Panc1 (cell line): ENCODE measurements around the gene HHAT.

Experiments used
- SIN3A ChIP-seq: IDR thresholded peaks from 2 replicates; pipeline ENCODE4 v1.6.1; 2012; ENCODE audit warnings: low read depth, mild to moderate bottlenecking, low read length, moderate library complexity, borderline replicate concordance; ENCODE audit not compliant: insufficient read depth
- TCF7L2 ChIP-seq: IDR thresholded peaks from 2 replicates; pipeline ENCODE4 v1.6.1; 2011; ENCODE audit warnings: mild to moderate bottlenecking, low read depth, low read length, inconsistent platforms
- TF ChIP-seq, protein P1 (sequence below): fragments of 450-650 bp; IDR thresholded peaks from 2 replicates; pipeline ENCODE4 v1.5.1; 2017; ENCODE audit warnings: mild to moderate bottlenecking
- TF ChIP-seq, protein P2 (sequence below), 2 experiments: IDR thresholded peaks; 2 replicates each; pipeline ENCODE4 v1.6.1; 2011 to 2012; ENCODE audit warnings: low read depth in 2 of 2, control low read depth in 1 of 2, low read length in 1 of 2, mild to moderate bottlenecking in 1 of 2, moderate library complexity in 1 of 2; ENCODE audit not compliant: insufficient read depth in 1 of 2

DNA sequence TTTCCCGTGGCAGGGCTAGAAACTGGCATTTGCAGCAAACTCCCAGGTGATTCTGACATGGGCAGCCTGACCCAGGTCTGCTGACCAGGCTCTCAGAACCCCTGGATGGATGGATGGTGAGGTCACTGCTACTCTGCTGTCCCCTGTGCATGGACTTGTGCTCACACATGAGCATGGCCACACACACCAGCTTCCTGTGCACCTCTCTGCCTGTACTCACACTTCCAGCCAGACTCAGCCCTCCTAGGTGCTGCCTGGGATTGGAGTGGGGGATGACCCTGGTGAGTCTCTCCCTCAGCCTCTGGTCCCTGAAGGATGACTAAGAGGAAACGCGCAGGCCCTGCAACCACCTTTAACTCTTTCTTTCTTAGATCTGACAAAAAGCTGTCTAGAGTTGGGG is 361.1 kb downstream of the HHAT start:
- TF ChIP-seq, protein P1, sequence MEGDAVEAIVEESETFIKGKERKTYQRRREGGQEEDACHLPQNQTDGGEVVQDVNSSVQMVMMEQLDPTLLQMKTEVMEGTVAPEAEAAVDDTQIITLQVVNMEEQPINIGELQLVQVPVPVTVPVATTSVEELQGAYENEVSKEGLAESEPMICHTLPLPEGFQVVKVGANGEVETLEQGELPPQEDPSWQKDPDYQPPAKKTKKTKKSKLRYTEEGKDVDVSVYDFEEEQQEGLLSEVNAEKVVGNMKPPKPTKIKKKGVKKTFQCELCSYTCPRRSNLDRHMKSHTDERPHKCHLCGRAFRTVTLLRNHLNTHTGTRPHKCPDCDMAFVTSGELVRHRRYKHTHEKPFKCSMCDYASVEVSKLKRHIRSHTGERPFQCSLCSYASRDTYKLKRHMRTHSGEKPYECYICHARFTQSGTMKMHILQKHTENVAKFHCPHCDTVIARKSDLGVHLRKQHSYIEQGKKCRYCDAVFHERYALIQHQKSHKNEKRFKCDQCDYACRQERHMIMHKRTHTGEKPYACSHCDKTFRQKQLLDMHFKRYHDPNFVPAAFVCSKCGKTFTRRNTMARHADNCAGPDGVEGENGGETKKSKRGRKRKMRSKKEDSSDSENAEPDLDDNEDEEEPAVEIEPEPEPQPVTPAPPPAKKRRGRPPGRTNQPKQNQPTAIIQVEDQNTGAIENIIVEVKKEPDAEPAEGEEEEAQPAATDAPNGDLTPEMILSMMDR, result no peak
- no peak for TF ChIP-seq SIN3A
- no peak for TF ChIP-seq TCF7L2
- TF ChIP-seq, protein P2, sequence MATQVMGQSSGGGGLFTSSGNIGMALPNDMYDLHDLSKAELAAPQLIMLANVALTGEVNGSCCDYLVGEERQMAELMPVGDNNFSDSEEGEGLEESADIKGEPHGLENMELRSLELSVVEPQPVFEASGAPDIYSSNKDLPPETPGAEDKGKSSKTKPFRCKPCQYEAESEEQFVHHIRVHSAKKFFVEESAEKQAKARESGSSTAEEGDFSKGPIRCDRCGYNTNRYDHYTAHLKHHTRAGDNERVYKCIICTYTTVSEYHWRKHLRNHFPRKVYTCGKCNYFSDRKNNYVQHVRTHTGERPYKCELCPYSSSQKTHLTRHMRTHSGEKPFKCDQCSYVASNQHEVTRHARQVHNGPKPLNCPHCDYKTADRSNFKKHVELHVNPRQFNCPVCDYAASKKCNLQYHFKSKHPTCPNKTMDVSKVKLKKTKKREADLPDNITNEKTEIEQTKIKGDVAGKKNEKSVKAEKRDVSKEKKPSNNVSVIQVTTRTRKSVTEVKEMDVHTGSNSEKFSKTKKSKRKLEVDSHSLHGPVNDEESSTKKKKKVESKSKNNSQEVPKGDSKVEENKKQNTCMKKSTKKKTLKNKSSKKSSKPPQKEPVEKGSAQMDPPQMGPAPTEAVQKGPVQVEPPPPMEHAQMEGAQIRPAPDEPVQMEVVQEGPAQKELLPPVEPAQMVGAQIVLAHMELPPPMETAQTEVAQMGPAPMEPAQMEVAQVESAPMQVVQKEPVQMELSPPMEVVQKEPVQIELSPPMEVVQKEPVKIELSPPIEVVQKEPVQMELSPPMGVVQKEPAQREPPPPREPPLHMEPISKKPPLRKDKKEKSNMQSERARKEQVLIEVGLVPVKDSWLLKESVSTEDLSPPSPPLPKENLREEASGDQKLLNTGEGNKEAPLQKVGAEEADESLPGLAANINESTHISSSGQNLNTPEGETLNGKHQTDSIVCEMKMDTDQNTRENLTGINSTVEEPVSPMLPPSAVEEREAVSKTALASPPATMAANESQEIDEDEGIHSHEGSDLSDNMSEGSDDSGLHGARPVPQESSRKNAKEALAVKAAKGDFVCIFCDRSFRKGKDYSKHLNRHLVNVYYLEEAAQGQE (IDR thresholded peaks at IDR 0.05; ENCODE audit: insufficient read depth in 1 of 2, low read depth in 2 of 2, low read length in 1 of 2), result no peak
